HepG2 (cell line): ENCODE data around the gene CNPPD1. TPM values are rescaled to one million over a fixed set of nuclear protein-coding genes. Genes with fewer than 3 reads are reported as not detected.

Source experiments
- AKNA ChIP-seq: sonication (generic); formaldehyde crosslinking; IDR thresholded peaks from 2 replicates; pipeline ENCODE4 v1.4.0; 2020; ENCODE audit warnings: missing genetic modification reagents, borderline replicate concordance
- EP300 ChIP-seq, 3 experiments: sonication (generic) in 1 of 3; formaldehyde crosslinking in 1 of 3; IDR thresholded peaks; 2 replicates each; pipeline versions ENCODE4 v1.5.1 to v1.6.1; 2011 to 2020; ENCODE audit warnings: low read depth in 2 of 3, low read length in 2 of 3, borderline replicate concordance in 1 of 3, improper control_type of control experiment in 1 of 3, mild to moderate bottlenecking in 1 of 3, missing genetic modification reagents in 1 of 3, moderate library complexity in 1 of 3
- GFI1 ChIP-seq: sonication (generic); formaldehyde crosslinking; IDR thresholded peaks from 2 replicates; pipeline ENCODE4 v1.5.0; 2020; ENCODE audit warnings: missing genetic modification reagents, mild to moderate bottlenecking, borderline replicate concordance
- HBP1 ChIP-seq: IDR thresholded peaks from 2 replicates; pipeline ENCODE4 v1.6.1; 2016; ENCODE audit warnings: low read depth, control low read depth
- NR2F2 ChIP-seq: IDR thresholded peaks from 2 replicates; pipeline ENCODE4 v1.6.1; 2012; ENCODE audit warnings: low read depth, inconsistent platforms, borderline replicate concordance
- ZNF597 ChIP-seq: sonication (generic); formaldehyde crosslinking; IDR thresholded peaks from 2 replicates; pipeline ENCODE4 v1.5.0; 2020; ENCODE audit warnings: missing genetic modification reagents
- ZNF839 ChIP-seq: sonication (generic); formaldehyde crosslinking; IDR thresholded peaks from 2 replicates; pipeline ENCODE4 v1.4.0; 2020; ENCODE audit warnings: missing genetic modification reagents, mild to moderate bottlenecking, borderline replicate concordance
- polyA plus RNA-seq, 8 experiments: library from polyadenylated mRNA; depleted of rRNA in 3 of 8; stranded (reverse) in 7 of 8; unstranded in 1 of 8; fragments of >200 nt; fragmentation: Illumina TruSeq in 4 of 8; extraction: Trizol in 4 of 8; gene quantifications; 2 replicates each; pipeline versions ENCODE4 v1.2.1 to v1.2.3, GENCODE V29; 2011 to 2016; ENCODE audit warnings: low read depth in 4 of 8, missing spikeins in 1 of 8, mixed read lengths in 1 of 8; ENCODE audit not compliant: insufficient read depth in 1 of 8
- total RNA-seq, 5 experiments: library from RNA; depleted of rRNA; stranded (reverse); fragments of >200 nt; fragmentation: Illumina TruSeq; extraction: Trizol; gene quantifications; 2 replicates each; pipeline ENCODE4 v1.2.3, GENCODE V29; 2016; ENCODE audit warnings: low read depth in 1 of 5
- TF ChIP-seq, protein P1 (sequence below), 2 experiments: fragments of 450-650 bp in 1 of 2; sonication (generic) in 1 of 2; formaldehyde crosslinking in 1 of 2; IDR thresholded peaks; 2 replicates each; pipeline versions ENCODE4 v1.6.1 to v1.8.0; 2016 to 2022; ENCODE audit warnings: antibody characterized with exemption in 1 of 2, mild to moderate bottlenecking in 1 of 2, missing genetic modification reagents in 1 of 2

The CNPPD1 gene
- total and polyA plus RNA-seq, 2 of the 13 experiments (the other 11 are each of a cell fraction or from before 2014, with no cell fraction given), result 35.5 to 49.4 TPM

GRCh38 chr2:219218732-219219701, 42.3 kb upstream of the CNPPD1 start, which contains the start of gene ABCB6 (continued):
- TF ChIP-seq GFI1 (CRISPR knock-in tag) (peak; percentile 79; the same call in 1 of the 2 replicates), HBP1 (CRISPR knock-in tag) (peak; percentile 66), ZNF597 (CRISPR knock-in tag) (no peak), EP300 (IDR thresholded peaks at IDR 0.05; ENCODE audit: low read depth in 2 of 2, low read length in 2 of 2) (no peak; a peak in 1 of 4 replicates), EP300 (CRISPR knock-in tag; IDR thresholded peaks at IDR 0.05; ENCODE audit: borderline replicate concordance) (peak; percentile 32; the same call in 1 of the 2 replicates), ZNF839 (CRISPR knock-in tag) (no peak), NR2F2 (no peak; the same call in 1 of the 2 replicates), AKNA (CRISPR knock-in tag) (0 out of 2 replicates have a peak, but pooled peaks have one; percentile 11)
- TF ChIP-seq, protein P1, sequence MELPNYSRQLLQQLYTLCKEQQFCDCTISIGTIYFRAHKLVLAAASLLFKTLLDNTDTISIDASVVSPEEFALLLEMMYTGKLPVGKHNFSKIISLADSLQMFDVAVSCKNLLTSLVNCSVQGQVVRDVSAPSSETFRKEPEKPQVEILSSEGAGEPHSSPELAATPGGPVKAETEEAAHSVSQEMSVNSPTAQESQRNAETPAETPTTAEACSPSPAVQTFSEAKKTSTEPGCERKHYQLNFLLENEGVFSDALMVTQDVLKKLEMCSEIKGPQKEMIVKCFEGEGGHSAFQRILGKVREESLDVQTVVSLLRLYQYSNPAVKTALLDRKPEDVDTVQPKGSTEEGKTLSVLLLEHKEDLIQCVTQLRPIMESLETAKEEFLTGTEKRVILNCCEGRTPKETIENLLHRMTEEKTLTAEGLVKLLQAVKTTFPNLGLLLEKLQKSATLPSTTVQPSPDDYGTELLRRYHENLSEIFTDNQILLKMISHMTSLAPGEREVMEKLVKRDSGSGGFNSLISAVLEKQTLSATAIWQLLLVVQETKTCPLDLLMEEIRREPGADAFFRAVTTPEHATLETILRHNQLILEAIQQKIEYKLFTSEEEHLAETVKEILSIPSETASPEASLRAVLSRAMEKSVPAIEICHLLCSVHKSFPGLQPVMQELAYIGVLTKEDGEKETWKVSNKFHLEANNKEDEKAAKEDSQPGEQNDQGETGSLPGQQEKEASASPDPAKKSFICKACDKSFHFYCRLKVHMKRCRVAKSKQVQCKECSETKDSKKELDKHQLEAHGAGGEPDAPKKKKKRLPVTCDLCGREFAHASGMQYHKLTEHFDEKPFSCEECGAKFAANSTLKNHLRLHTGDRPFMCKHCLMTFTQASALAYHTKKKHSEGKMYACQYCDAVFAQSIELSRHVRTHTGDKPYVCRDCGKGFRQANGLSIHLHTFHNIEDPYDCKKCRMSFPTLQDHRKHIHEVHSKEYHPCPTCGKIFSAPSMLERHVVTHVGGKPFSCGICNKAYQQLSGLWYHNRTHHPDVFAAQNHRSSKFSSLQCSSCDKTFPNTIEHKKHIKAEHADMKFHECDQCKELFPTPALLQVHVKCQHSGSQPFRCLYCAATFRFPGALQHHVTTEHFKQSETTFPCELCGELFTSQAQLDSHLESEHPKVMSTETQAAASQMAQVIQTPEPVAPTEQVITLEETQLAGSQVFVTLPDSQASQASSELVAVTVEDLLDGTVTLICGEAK (IDR thresholded peaks at IDR 0.05), result no peak
- TF ChIP-seq, protein P1 (CRISPR knock-in tag; IDR thresholded peaks at IDR 0.05), result peak; percentile 82
